HG02943 (cell line): ENCODE data around the gene PDZRN4.

ENCODE experiments used
- ATAC-seq: cut with Tn5 transposase; IDR thresholded peaks from one replicate; pipeline ENCODE4 v1.9.1; 2021; ENCODE audit warnings: mild to moderate bottlenecking, low read depth, moderate library complexity; ENCODE audit not compliant: unreplicated experiment

Gene PDZRN4

DNA sequence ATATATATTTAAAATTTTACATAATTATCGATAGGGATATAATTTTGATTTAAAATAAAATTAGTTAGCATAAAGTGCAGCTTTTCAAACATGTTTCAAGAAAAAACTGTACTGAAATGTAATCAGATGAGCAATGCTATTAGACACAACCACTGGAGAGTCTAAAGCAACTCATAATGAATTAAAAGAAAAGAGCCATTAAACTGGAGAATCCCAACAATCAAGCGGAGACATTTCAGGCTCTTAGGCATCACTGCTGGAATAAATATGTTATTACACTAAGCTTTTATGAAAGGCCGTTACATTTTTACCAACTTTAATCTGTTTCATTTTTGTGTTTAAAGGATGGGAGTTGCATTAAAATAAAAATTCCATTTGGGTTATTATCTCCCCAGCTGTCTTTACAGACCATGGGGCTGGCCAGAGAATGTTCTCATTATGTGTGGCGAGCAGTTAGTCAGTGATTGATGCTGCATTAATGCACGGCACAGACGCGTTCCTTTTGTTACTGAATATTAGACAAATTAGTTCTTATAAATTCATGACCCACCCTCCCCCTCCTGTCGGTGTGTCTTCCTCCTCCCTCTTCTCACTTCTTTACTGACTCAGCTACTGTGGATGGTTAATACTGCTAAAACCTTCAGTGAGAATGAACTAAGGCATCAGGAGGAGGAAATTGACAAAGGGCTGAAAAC is 156.8 kb downstream of the PDZRN4 start:
- ATAC-seq = no peak

DNA sequence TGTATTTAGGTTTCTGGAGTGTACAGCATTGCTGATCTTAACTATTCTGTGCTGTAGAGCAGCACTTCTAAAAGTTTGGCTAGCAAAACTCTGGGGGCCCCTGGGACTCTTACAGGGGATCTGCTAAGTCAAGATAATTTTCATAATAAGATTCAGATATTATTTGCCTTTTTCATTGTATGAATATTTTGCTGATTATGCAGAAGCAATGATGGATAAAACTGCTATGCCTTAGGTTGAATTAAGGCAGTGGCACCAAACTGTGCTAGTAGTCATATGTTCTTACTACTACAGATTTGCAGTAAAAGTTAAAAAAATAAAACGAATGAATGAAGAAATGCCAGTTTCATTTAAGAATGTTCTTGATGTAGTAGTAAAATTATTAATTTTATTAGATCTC is 160.1 kb downstream of the PDZRN4 start:
- ATAC-seq = no peak

DNA sequence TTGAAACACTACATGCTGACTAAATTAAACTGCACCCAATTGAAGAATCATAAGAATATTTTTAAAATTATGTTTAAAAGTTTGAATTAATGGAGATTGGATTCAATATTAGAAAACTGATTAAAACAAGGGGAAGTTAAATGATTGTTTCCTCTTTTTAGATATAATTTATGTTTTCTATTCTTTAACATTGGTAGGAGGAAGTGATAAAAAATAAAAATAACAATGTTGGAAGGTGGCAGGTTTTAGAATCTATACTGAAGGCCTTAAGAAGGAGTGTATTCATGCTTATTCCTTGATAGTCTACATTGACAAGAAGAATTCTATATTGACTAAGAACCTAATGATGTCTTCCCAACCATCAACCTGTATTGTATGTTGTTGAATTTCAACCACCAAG is 168.1 kb downstream of the PDZRN4 start:
- no peak for ATAC-seq

DNA sequence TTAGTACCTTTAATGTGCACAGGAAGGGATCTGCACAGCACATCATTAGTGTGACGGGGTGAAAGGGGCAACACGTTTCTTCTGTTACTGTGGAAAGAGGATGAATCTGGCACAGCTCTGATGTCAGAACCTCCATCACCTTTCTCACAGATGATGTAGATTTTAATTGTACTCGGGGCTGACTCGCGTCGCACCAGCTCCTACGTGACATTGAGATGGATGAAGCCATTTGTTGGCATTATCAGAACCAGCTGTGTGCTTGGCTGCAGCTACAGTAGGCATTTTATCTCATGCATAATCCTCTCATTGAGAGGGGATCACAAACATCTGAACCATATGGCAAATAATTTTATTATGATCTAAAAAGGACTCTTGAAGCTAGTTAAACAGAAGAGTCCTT is 173.6 kb downstream of the PDZRN4 start:
- no peak for ATAC-seq

DNA sequence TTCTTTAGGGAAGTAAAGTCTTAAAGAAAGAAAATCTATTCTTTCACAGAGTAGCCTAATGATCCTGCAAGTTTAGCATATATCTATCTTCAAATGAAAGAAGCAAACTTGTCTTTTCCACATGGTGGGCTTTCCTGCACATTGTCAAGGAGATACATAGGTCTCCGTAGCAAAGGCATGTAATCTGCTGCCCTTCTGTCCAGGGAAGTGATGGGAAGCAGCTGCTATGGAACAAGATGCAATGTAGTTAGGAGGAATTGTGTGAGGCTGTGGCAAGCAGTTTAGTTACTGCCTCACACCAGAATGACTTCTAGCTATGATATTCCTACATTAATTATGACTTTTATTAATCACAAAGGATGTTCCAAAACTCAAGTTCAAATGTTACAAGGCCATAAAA is 174.4 kb downstream of the PDZRN4 start:
- no peak for ATAC-seq

DNA sequence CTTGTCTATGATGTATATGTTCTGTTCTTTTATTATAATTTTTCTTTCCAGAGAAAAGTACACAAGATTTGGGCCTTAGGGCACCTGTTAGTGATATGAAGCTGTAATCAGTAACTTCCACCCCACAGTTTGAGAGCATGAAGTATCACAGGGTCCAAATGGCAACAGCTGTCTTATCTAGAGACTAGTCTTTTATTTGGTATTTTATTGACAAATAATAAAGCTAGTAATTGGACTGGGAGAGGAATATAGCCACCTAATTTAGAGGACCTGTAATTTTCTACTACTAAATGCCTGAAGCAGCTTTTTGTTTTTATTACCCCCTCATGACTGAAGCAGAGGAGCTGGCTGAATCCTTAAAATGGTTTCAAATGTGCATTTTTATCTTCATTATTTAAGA is 174.8 kb downstream of the PDZRN4 start:
- no peak for ATAC-seq

DNA sequence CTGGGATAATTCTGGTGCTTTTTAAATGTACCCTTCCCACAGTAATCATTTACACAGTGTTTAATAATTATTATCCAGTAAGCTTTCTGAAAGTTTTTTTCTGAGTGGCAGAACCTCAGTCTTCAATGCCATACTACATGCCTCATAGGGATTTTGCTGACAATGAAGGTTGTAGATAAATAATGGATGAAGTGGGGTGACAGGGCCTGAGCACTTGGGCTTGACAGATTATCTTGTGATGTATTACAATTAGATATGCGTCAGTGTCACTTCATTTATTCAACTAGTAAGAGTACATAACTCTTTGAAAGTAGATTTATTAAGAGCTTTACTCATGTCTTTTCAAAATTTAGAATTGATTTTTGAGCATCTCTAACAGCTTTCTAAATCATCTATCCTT is 176.1 kb downstream of the PDZRN4 start:
- ATAC-seq = no peak

DNA sequence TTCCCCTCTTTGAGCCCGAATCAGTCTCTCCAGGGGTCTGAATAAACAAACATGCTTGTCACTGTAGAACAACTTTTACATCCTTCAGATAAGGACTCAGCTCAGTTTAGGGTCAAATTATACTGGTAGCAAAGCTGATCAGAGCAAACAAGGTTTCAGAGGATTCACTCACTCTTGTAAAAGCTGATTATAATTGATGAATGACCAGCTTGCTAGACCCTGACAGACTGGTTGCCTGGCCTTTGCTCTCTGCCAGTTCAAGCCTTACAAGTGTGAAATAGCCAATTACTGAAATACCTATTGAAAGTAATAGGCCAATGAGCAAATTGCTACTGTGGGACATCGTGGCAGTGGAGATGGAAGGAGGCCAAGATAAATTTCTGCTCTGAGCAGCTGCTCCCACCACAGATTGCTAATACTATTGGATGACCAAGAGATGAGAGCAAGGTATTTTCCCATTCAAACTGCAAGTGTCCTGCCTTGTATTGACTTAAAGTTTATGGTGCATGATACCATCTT is 177.6 kb downstream of the PDZRN4 start:
- ATAC-seq = no peak

DNA sequence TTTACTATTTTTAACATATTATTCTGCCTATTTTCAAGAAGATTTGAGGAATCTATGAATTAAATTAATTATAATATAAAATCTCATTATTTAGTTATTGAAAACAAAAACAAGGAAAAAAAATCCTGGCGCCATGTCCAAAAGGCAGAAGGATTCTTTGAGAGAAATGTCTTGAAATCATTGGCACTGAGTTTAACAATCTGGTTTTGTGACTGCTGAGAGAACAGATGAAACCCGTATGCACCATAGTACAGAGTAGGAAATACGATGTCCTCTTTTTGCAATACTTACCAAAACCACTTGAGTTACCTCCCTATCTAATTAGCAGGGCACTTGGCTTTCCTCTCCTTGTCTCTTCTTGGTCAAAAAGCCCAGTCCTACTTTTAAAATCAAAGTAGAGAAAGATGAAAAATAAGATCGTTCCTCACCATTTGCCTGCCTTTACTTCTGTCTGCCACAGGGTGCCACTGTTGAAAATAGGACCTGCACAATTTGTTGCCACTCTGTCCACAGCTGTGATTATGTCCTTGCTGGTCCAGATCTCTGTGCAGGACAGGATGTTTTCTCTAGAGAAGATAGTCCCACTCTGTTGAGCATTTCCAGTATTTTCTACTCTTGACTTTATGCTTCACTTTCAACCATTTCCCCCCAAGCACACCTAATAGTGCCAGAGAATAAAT is 179.7 kb downstream of the PDZRN4 start:
- ATAC-seq = no peak

DNA sequence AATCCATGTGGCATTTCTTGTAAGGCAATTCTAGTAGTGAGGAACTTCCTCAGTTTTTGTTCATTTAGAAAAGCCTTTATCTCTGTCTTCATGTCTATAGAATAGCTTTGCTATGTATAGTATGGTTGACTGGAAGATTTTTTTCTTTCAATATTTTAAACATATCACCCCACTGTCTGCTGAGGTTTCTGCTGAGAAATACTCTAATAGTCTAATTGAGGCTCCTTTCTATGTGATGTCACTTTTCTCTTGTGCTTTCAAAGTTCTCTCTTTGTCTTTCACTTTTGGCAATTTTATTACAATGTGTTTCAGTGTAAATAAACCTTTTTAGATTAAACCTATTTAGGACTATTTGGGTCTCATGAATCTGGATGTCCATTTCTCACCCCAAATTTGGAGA is 192.8 kb downstream of the PDZRN4 start:
- ATAC-seq = no peak

DNA sequence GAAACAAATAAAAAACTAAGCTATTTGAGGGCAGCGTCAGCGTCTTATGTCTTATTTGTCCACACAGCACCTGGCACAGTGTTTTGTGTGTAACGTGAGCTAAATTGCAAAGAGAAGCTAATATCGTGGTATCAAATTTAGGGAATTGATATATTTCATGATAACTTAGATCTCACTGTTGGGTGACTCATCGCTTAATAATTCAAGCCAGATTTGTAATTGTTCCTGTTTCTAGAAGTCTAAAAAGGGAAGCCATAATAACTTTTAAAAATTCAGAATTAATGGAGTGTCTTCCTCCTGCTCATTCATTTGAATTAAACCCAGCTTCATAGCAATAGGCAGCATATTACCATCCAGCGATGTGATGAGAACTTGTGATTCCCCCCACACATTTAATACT is 214.7 kb downstream of the PDZRN4 start:
- no peak for ATAC-seq

DNA sequence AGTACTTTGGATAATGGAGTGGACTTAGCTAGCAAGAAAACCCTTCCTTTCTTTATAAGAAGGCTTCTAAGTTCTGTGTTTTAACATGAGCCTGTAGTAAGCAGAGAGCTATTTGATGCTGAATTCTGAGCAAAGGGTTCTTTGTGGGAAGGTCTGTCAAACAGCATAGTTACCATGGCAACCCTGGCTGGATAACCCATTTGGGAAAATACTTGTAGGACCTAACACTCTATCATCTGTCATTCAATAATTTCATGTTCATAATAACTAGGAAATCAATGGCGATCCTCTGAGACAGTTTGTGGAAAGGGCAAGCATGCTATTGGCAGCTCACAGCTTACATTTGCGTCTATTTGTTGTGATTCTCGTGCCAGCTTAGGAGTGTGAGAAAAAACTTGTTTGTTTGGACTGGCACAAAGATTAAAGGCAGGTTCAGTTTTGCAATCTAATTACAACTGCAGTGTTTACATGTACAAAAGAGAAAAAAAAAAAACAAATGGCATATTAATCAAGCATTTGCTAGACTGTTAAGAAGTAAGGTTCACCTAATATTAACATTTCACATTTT is 219.2 kb downstream of the PDZRN4 start:
- ATAC-seq = no peak

DNA sequence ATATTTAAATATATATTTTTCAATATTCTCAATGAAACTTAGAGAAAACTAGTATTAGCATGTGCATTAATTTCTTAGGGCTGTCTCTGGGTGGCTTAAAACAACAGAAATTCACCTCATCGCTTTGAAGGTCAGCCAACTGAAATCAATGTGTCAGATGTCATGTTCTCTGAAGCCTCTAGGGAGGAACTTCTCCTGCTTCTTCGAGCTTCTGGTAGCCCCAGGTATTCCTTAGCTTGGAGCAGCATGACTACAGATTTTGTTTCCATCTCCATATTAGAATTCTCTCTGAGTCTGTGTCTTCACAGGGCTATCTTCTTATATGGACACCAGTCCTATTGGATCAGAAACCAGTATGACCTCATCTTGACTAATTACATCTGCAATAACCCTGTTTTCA is 221.5 kb downstream of the PDZRN4 start:
- ATAC-seq = no peak

DNA sequence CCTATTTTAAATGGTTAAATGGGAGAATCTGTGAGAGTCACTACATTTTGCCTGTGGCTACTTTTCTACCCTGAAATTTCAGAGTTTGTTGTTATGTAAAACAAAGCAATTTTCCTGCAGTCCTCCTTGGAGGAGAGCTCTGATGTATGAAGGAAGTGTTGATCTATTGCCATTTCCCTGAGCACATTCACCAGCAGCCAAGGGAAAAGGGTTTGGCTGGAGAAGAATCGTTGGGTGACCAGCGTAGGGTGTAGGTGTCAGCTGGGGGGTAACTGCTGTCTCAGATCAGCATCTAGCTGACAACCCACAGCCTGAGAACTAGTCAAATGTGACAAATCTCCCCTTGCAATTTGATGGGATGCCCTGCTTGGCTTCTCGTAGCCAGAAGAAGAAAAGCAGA is 230.5 kb downstream of the PDZRN4 start:
- ATAC-seq = no peak

DNA sequence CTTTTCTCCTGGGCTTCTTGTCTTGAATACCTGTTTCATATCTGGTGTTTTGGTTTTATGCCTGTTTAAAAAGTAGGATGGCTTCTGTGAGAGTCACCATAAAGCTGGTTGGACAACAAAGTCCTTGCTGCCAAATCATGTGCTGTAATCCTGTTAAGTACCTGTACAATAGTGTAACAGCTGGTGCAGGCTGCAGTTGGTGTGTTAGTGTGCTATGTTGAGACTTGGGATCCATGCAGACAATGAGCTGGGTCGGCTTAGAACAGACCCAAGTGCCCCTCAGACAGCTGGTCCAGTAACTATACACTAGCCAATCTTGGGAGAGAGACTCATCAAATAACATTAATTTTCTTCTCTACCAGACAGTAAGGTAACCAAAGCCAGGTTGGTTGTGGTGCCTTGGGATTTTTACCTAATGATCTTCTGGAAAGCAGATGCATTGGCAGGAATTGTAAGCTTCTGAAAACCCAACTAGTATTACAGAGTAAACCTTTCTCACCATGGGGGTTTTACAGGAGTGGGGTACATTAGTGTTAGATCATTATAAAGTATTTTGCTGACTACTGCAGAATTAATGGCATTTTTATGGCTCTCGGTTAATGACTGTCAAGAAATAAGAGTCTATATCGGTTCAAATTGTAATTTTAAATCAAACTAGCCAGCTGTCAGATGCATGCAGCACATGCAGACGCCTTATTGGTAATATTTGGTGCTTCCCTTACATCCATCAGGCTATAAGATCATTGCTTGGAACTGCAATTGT is 231.2 kb downstream of the PDZRN4 start:
- ATAC-seq = no peak

DNA sequence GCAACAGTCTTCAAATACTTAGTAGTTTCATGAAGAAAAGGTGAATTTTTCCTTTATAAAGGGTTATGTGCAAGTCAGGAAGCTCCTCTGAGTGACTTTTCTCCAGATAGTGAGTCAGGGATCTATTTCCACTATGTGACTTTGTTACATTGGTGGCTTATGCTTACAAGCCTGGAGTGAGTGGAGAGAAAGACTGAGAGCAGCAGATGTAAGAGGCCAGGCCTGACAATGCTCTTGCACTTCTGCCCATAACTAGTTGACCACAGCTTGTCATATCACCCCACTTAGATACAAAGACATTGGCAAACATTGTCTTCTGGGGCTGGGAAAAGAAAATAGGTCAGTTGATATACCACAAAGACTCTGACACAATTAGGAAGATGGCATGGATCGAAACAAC is 236.5 kb downstream of the PDZRN4 start:
- no peak for ATAC-seq

DNA sequence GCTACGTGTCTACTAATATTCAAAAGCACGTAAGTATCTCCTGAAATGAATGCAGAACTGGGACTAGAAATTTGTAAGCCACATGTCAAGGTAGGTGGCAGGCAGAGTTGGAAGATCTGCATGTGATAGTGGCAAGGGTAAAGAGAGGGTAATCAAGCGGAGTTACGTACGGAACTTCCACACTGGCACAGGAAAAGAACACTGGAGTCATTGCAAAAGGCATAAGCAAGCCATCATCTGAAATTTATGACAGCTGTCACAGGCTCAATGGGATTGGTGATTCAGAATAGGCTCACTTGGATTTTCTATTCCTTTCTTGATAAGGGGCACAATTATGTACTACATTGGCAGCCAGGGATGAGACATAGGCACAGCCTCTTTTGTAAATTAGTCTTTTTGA is 245.3 kb downstream of the PDZRN4 start:
- no peak for ATAC-seq

DNA sequence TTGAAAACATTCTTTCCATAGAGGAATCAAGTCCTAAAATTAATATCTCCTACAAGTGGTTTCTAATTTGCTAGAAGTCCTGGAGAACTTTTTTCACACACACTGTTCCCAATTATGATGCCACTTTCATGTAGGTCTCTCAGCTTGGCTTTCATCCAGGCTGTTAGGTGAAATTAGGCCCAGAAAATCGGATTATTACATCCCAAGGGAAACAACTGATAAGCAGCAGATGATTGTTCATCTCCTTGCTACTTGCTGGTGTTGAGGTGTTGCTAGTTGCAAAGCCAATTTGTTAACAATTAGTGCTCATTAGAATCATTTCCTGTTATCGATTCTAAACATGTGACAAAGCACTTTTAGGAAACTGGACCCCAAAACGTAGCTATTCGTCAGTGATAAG is 248.0 kb downstream of the PDZRN4 start:
- ATAC-seq = no peak

DNA sequence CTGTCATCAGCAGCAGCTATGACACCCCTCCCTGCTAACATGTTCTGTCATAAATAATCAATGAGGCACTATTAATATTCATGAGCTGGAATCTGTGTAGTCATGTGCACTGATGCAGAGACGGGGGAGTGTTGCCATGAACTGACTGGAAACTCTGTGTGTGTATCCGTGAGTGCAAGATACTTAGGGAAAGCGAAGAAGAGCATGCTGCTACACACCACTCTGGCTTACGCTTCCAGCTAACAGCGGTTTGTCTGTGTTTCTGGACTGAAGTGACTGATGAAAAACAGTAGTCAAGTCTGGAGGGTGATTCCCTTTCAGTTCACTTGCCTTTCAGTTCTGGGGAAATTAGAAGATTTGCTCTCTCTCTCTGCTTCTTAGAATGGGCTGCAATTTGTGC is 249.4 kb downstream of the PDZRN4 start:
- no peak for ATAC-seq

DNA sequence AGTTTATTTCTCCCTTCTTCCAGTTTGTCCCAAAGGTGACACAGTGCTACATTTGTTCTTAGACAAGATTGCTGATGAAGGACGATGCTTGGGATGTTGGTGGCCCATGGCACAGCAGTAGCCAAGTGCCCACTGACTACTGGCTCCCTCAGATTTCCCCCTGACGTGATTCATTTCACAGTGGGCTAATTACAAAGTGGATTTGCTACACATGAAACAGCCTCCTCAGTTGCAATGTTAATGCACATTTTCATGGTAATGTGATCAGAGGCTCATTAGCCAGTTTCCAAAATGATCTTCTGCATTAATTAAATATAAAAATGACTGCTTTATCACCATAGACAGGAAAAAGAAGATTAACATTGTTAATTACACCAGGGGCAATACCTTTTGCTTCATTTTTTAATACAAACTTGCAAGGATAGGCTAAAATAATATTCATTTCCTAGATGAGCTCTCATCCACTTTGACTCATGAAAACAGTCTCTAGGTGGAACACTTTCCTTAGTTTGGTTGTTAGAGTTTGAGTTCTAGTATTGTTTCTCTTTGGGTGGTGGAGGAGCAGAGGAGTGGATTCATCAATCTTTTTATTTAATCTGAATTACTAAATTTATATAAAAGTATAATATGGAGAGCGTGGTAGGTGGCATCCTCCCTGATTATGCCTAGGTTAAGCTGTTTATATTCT is 250.9 kb downstream of the PDZRN4 start:
- ATAC-seq = no peak

DNA sequence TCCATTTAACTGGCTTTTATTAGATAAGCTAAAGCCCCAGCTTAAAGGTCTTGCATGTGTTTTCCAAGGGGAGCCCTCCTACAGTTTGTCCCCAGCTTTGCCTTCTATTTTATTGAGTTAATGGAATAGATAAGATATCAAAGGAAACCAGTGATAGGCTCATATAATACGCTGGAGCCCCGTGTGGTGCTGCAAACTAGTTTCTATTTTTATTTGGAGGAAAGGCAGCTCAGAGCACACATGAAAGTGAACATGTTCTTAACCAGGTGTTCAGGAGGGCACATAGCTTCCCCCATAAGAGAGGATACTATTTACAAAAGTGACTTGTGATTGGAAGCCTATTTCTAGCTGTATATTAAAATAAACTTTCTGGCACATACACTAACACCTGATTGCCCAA is 251.7 kb downstream of the PDZRN4 start:
- ATAC-seq = no peak
